Activated CD8-positive, alpha-beta memory T cell treated with anti-CD3 and anti-CD28 coated beads, Interleukin-2, amount 50 U/mL, for 1 hour (primary cell): ENCODE data around the gene ZNF410.

ENCODE experiments used
- DNase-seq: peaks from one replicate; pipeline ENCODE4 v3.0.0-alpha.2; 2020; ENCODE audit errors: extremely low read depth

The ZNF410 gene

GRCh38 chr14:73953731-73954130, 67.1 kb downstream of the ZNF410 start:
- no peak for DNase-seq

GRCh38 chr14:73955674-73956073, 69.0 kb downstream of the ZNF410 start:
- DNase-seq = no peak

GRCh38 chr14:73958591-73958990, 71.9 kb downstream of the ZNF410 start:
- no peak for DNase-seq

- DNase-seq = no peak
These were observed 74.5 kb downstream of the ZNF410 start for GRCh38 chr14:73961192-73961591.

GRCh38 chr14:73965216-73965615, 78.6 kb downstream of the ZNF410 start:
- DNase-seq = no peak

- DNase-seq = no peak
These were observed 82.2 kb downstream of the ZNF410 start for GRCh38 chr14:73968885-73969284.

GRCh38 chr14:73973497-73973896, 86.8 kb downstream of the ZNF410 start:
- no peak for DNase-seq

- no peak for DNase-seq
These were observed 89.5 kb downstream of the ZNF410 start for GRCh38 chr14:73976125-73976524.

GRCh38 chr14:73977896-73978295, 91.2 kb downstream of the ZNF410 start:
- DNase-seq = no peak
